ENCODE results near the gene PET100.
A peak's percentile ranks its signal among the peaks of the same experiment; 100 is the strongest.

The PET100 gene, protein sequence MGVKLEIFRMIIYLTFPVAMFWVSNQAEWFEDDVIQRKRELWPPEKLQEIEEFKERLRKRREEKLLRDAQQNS

DNA sequence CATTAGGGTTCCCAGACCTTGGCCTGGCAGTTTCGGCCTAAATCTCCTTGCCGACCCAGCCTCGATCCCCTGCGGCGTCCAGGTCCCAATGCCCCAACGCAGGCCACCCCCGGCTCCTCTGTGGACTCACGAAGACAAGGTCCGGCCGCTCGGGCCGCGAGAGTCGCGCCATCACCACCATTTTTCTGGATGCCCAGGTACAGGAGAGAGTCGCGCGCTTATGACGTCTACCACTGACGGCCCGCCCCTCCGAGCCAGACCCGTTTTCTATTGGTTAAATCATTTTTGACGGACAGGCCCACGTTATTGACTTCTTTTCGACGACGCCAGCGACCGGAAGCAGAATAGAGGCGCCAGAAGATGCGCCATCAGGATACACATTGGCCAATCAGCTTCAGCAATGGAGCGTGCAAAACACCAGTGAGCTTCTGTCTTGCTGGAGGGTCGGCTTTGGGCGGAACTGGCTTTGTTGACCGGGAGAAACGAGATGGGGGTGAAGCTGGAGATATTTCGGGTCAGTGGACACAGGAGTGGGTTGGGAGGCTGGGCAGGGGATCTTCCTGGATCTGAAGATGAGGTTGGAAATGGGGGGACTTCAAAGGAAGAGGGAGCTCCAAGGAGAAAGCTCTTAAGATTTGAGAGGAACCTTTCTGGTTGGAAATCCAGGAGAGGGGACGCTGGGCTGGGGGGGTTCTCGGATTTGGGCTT is at the start of gene PET100, which contains the start of gene XAB2:
Gene PET100 (plus strand): TSS at position 447 of the 708 bp plus-strand sequence. CDS start 41 bp downstream, at position 488.
Gene XAB2 (minus strand): TSS at position 199 of the 708 bp plus-strand sequence. CDS start 18 bp downstream, at position 181.
- DNase-seq, result peak; percentile 99

DNA sequence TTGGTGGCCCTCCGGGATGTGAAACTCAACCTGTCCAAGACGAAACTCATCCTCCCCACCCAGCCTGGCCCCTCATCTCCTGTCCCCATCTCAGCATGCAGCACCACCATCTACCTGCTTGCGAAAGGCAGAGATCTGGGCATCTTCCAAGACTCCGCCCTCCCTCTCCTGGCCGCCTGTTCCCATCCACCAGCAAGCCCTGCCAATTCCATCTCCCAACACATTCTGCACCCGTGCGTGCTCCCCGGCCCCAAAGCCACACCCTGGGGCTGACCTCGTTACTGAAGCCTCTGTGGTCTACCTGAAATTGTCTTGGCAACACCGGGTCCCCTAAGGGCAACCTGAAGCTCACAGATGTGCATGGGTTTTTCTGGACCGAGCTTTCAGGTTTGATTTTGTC is 47.1 kb upstream of the PET100 start:
- DNase-seq, result no peak

DNA sequence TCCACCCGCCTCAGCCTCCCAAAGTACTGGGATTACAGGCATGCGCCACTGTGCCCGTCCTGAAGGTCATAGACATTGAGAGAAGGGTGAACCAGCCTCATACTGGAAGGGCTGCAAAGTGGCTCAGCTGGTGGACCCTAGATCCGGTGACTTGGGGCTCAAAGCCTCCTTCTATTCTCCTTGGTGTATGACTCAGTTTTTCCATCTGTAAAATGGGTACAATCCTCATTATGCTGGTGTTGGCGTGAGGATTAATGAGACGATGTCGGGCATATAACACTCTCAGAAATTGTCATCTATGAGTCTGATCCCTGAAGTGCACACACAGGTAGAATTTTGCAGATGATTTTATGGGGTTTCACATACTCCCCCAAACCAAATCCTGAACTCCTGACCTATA is 39.8 kb upstream of the PET100 start:
- no peak for DNase-seq

DNA sequence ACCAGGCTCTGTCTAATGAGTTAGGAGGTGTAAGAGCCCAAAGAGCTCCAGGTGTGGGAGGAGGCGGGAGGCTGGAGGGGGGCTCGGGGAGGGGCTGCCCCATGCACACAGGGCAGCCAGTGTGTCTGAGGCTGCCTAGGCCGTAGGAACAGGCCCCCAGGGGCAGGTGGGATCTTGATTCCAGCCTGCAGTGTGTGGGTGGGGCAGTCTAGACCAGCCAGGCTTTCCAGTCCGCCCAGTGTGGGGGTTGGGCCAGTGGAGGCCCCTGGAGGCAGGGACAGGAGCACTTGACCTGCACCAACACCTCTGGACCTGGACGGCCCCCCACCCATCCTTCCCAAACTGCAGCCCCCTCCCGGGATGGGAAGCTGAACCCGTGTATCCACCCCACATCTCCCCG is 39.3 kb upstream of the PET100 start:
- DNase-seq, result no peak

DNA sequence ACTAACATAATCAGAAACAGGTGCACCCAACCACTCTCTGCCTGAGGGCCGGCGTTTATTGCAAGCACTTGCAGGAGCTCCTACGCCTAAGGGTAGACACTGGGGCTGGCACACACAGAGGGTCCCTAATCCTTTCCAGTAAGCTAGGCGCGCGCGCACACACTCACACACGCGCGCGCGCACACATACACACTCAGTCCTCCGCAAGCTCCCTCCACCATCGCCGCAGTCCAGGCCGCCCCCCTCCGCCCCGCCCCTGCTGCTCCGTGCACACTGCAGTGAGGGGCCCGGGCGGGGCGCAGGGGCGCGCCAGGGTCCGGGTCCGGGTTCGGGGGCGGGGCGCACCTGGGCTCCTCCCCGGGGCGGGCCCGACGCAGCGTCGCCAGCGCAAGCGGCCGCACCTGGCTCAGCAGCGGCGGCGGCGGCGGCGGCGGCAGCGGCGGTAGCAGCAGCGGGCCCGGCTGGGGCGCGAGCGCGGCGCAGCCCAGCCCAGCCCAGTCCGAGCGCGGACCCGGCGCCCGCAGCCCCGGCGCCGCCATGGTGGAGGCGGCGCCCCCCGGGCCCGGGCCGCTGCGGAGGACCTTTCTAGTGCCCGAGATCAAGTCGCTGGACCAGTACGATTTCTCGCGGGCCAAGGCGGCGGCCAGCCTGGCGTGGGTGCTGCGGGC is 34.0 kb upstream of the PET100 start, which contains the start of gene CAMSAP3:
Gene CAMSAP3 (plus strand): TSS at position 398 of the 668 bp plus-strand sequence. CDS start 140 bp downstream, at position 538.
- DNase-seq, result no peak

DNA sequence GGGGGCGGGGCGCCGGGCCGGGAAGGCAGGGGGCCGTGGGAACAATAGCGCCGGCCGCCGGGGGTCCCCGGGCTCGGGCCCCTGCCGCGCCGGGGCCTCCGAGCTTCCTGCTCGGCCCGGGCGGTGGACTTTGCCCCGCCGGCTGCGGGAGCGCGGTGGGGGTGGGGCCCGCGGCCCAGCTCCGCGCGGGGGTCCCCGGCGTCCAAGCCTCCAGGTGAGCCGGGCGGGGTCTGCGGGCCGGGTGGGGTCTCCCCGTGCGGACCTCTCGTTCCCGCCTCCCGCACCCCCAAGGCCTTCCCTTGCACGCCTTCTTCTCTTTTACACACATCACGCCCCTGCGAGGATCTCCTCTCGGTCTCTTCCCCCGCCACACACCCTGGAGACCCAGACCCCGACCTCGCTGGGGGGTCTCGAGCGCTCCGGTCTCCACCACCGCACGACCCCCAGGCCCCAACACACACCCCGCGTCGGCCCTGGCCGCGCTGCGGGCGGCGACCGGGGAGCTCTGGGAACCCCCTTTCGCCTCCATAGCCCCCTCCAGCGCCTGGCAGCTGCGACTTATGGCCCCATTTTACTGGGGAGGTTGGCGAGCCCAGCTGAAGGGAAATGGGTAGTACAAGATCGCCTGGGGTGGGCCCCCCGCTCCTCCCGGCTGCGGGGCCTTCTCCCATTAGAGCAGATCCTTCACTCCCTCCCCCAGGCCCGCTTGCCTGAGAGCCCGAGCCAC is 33.2 kb upstream of the PET100 start:
- no peak for DNase-seq

DNA sequence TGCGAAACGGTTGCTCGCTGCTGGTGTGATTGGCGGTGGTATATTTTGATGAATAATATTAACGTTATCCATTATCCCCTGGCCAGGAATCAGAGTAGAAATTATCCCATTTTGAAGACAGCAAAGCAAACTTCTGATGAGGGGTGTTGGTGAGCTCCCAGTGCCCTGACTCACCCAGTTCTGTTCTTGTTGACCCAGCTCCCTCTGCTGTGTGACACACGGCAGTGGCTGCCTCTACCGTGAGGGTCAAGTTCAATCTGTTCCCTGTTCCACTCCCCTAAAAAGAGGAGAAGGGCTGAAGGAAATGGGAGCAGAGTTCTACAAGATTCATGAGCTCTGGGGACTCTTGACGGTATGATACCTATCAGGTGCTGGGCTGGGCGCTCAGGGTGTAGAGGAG is 31.9 kb upstream of the PET100 start:
- DNase-seq, result no peak

DNA sequence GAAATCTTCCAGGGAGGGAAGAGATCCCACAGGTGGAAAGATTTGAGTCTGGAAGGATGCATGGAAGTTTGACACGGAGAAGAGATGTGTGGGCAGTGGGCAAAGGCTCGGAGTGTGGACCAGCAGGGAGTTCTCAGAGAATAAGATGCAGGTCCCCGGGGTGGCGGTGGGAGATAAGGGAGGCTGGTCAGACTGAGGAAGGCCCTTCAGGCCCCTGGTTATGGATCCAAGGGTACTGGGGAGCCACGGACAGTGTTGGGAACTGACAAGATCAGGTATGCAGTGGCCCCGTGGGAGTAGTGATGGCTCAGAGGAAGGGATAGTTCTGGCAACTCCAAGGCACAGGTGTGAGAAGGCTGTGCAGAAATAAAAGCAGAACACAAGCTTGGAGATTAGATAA is 31.4 kb upstream of the PET100 start:
- DNase-seq, result no peak

DNA sequence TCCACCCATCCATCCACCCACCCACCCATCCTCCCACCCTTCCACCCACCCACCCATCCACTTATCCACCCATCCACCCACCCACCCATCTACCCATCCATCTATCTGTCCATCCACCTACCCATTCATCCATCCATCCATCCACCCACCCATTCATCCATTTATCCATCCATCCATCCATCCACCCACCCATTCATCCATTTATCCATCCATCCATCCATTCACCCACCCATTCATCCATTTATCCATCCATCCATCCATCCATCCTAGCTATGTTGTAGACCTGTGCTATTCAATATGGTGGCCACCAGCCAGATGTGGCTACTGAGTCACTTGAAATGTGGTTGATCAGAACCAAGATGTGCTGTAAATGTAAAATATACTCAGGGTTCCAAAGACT is 28.9 kb upstream of the PET100 start:
- DNase-seq, result no peak

DNA sequence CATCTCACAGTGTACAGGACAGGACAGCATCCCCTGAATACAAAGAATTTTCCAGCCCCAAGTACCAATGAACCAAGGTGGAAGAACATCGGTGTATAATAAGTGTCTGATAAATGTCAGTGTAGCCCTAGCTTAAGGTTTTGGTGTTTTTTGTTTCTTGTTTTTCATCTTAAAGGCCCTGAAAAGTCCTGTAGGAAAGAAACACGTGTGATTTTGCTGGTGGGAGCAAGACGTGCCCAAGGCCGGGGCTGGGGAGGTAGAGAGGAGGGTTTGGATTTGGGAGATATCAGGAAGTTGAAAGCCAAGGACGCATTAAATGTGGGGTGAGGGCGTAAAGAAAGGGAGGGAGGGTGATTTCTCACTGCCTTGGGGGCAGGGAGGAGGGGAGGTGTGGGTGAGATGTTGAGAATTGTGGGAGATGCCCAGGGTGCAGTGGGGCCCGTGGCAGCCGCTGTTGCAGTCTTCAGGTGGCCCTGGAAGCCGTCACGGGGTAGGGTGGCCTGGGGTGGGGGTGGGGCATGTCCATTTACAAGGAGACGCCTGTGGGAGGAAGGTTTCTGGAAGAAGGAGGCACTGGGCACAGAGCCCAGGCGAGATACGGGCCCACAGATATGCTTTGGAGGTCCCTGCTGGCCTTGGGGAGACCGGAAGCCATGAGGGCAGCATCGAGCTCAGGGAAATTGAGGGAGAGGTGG is 27.2 kb upstream of the PET100 start:
- DNase-seq, result no peak

DNA sequence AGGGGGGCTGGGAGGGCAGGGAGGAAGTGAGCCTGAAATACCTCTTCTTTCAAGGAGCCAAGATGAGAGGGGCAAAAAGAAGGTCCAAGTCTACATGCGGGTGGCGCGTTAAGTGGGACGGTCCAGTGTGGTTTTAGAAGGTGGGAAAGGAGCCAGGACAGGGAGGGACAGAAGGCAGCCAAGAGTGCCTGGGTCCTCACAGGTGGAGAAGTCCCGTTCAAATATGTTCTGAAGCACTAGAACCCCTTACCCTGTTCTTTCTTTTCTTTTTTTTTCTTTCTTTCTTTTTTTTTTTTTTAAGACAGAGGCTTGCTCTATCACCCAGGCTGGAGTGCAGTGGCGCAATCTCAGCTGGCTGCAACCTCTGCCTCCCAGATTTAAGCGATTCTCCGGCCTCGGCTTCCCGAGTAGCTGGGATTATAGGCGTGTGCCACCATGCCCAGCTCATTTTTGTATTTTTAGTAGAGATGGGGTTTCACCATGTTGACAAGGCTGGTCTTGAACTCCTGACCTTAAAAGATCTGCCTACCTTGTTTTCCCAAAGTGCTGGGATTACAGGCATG is 26.6 kb upstream of the PET100 start:
- DNase-seq, result no peak

DNA sequence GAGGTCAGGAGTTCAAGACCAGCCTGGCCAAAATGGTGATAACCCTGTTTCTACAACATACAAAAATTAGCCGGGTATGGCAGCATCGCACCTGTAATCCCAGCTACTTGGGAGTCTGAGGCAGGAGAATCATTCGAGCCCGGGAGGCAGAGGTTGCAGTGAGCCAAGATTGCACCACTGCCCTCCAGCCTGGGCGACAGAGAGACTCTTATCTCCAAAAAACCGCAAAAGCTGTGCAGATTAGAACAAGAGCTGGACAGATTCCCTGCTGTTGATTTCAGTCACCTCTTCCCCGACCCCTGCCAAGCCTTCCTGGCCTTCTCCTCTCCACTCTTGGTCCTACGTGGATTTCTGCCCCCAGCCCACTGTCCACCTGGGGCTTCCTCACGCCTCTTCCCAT is 25.7 kb upstream of the PET100 start:
- DNase-seq, result no peak

DNA sequence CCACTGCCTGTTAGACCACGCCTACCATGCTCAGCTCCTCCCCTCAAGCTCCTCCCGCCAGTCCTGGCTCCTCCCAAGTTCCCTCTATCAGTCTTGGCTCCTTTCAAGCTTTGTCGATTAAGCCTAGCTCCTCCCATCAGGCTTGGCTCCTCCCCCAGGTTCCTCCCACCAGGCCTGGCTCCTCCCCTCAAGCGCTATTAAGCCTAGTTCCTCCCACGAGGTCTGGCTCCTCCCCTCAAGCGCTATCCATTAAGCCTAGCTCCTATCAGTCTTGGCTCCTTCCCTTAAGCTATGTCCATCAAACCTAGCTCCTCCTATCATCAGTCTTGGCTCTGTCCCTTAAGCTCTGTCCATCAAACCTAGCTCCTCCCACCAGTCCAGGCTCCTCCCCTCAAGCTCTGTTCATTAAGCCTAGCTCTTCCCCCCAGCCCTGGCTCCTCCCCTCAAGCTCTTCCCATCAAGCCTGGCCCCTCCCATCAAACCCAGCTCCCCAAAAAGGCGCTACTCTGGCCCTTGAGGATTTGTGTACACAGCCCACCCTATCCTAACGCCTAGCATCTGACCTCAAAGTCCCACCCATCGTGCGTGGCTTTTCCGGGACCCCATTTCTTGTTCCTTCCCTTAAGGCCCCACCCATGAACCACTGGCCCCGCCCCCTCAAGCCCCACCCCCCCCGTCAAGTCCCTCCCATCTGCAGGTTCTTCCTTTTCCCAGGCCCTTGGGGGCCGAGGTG is 23.9 kb upstream of the PET100 start:
- DNase-seq, result peak; percentile 27 to 28

DNA sequence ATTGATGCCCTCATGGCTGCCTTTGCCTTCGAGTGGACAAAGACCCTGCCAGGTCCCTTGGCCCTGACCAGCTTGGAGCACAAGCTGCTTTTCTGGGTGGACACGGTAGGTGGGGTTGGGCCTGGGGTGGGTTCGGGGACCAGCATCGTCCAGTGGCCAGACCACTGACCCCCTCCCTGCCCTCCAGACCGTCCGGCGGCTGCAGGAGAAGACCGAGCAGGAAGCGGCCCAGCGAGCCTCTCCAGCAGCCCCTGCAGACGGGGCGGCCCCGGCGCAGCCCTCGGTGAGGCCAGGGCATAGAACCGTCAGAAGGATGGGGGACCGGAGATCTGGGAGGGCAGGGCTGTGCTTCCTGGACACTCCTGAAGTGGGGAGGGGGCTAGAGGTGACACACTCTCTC is 23.3 kb upstream of the PET100 start:
- DNase-seq, result no peak

DNA sequence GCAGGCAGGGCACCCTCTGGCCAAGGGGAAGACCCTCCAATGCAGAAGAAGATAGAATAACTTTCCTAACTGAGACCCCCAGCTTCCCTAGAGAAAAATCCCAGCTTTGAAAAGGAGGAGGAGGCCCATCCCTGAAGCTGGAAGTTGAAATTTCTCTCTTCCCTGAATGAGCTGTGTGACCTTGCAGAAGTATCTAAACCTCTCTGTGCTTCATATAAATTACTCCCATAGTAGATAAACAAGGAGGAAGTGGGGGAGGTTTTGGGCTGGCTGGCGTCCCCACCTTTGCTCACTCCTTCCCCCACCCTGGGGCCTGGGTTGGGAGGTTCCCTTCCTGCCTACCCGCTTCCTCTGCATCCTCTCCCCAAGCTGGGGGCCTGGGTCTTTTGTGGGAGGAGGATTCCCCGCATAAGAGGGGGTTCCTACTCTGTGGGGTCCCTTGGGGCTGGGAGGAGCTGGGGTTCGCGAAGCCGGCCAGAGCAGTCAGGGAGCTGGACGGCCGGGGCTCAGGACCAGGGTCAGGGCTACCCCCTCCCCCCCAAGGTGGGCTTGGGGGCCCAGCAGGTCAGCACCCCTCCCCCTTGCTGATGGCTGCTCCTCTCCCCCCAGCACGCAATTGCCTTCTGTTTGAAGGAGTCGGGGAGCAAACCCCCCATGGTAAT is 22.2 kb upstream of the PET100 start:
- DNase-seq, result no peak

DNA sequence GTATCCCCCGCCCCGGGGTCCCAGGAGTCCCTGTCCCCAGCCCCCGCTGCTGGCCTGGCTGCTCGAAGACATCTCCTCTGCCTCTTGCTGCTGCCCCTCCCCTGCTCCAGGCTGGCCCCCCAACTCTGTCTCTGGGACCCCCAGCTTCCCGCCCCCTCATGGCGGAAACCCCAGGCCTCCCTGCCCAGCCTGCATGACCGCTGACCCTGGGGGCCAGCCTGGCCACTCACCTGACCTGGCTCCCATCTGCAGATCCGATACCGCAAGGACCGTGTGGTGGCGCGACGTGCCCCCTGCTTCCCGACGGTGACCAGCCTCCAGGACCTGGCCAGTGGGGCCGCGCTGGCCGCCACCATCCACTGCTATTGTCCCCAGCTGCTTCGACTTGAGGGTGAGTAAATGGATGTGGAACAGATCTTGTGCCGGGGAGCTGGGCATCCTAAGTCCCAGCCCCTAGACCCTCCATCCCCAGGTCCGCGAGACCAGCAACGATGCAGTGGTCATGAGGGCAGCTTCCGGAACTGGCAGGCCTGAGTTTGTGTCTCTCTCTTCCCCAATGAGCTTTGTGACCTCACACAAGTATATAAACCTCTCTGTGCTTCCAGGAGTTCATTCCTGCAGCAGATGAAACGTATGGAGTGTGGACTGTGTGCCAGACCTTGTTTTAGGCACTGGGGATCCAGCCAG is 21.6 kb upstream of the PET100 start:
- DNase-seq, result no peak

DNA sequence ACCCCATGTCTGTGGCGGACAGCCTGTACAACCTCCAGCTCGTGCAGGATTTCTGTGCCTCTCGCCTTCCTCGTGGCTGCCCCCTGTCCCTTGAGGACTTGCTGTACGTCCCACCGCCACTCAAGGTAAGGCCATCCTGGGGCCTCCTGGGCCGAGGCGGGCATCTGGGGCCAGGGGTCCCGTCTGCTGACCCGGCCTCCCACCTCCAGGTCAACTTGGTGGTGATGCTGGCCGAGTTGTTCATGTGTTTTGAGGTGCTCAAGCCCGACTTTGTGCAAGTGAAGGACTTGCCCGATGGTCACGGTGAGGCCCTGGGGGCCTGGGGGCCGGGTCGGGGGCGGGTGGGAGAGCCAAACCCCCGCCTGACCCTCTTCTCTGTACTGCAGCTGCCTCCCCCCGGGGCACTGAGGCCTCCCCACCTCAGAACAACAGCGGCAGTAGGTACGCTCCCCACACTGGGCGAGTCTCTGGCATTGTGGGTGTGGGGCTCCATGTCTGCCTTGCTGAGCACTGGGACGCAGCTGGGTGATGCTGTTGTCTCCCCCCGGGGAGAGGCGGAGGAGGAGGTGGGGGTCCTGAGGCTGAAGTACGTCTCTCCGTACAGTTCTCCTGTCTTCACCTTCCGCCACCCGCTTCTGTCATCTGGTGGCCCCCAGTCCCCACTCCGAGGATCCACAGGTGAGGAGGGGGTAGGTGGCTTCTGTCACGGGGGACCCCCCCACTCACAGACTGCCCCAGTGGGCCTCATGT is 18.9 kb upstream of the PET100 start:
- no peak for DNase-seq

DNA sequence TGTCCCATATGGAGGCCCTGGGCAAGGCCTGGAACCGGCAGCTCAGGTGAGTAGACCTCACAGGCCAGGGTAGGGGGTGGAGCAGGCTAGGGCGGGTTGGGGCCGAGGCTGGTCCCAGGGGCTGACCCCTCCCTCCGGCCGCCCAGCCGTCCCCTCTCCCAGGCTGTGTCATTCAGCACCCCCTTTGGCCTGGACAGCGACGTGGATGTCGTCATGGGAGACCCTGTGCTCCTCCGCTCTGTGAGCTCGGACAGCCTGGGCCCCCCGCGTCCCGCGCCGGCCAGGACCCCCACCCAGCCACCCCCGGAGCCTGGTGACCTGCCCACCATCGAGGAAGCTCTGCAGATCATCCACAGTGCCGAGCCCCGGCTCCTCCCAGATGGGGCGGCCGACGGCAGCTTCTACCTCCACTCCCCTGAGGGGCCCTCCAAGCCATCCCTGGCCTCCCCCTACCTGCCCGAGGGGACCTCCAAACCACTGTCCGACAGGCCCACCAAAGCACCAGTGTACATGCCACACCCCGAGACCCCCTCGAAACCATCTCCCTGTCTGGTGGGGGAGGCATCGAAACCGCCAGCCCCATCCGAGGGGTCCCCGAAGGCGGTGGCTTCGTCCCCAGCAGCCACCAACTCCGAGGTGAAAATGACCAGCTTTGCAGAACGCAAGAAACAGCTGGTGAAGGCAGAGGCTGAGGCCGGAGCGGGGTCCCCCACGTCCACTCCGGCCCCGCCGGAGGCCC is 17.9 kb upstream of the PET100 start:
- no peak for DNase-seq
